Loucy (cell line): Measurements from ENCODE around the gene SEC31A.

Experiments
- H2AFZ ChIP-seq: fragments of 200-600 bp; sonication (generic); 2 replicates; pipeline ENCODE4 v1.6.0; 2016; ENCODE audit warnings: antibody characterized with exemption, mild to moderate bottlenecking, low read length, moderate library complexity
- H3F3A ChIP-seq: fragments of 200-600 bp; 2 replicates; pipeline ENCODE4 v1.6.0; 2016; ENCODE audit warnings: antibody characterized with exemption, low read depth, mild to moderate bottlenecking
- H3K27me3 ChIP-seq: fragments of 200-600 bp; sonication (generic); 2 replicates; pipeline ENCODE4 v1.6.1; 2014; ENCODE audit warnings: low read length, mild to moderate bottlenecking; ENCODE audit not compliant: insufficient read depth, poor library complexity, severe bottlenecking
- H3K36me3 ChIP-seq: fragments of 200-600 bp; sonication (generic); 2 replicates; pipeline ENCODE4 v1.6.1; 2016; ENCODE audit warnings: low read length; ENCODE audit not compliant: insufficient read depth
- H3K4me1 ChIP-seq: fragments of 200-600 bp; sonication (generic); 2 replicates; pipeline ENCODE4 v1.5.1; 2014; ENCODE audit warnings: low read length, mild to moderate bottlenecking; ENCODE audit not compliant: insufficient read depth, poor library complexity, severe bottlenecking
- H3K4me2 ChIP-seq: fragments of 200-600 bp; sonication (generic); 2 replicates; pipeline ENCODE4 v1.6.0; 2014; ENCODE audit warnings: antibody characterized with exemption, low read length, low read depth, mild to moderate bottlenecking; ENCODE audit not compliant: poor library complexity, severe bottlenecking
- H3K4me3 ChIP-seq: fragments of 200-600 bp; sonication (generic); 2 replicates; pipeline ENCODE4 v1.5.1; 2014; ENCODE audit warnings: low read length, mild to moderate bottlenecking, mixed read lengths; ENCODE audit not compliant: poor library complexity, severe bottlenecking
- H3K79me2 ChIP-seq: fragments of 200-600 bp; sonication (generic); 2 replicates; pipeline ENCODE4 v1.6.1; 2014; ENCODE audit warnings: low read length; ENCODE audit not compliant: insufficient read depth
- H3K9ac ChIP-seq: fragments of 200-600 bp; sonication (generic); 2 replicates; pipeline ENCODE4 v1.6.0; 2014; ENCODE audit warnings: mild to moderate bottlenecking, low read depth, low read length, moderate library complexity; ENCODE audit not compliant: poor library complexity, severe bottlenecking
- H3K9me2 ChIP-seq: fragments of 200-600 bp; sonication (generic); replicated peaks from 2 replicates; pipeline ENCODE4 v1.6.1; 2016; ENCODE audit warnings: low read depth, low read length, mixed read lengths
- H3K9me3 ChIP-seq: fragments of 200-600 bp; sonication (generic); 2 replicates; pipeline ENCODE4 v1.6.1; 2014; ENCODE audit warnings: mild to moderate bottlenecking, antibody characterized with exemption, low read length, low read depth; ENCODE audit not compliant: insufficient read depth
- H4K20me1 ChIP-seq: fragments of 200-600 bp; sonication (generic); 2 replicates; pipeline ENCODE4 v1.6.0; 2014; ENCODE audit warnings: antibody characterized with exemption, low read length, mild to moderate bottlenecking; ENCODE audit not compliant: insufficient read depth, poor library complexity, severe bottlenecking
- EZH2phosphoT487 ChIP-seq: fragments of 200-600 bp; IDR thresholded peaks from 2 replicates; pipeline ENCODE4 v1.6.1; 2018; ENCODE audit warnings: antibody characterized with exemption, mild to moderate bottlenecking, moderate library complexity, borderline replicate concordance
- TF ChIP-seq, protein P1 (sequence below): fragments of 200-600 bp; sonication (generic); conservative IDR thresholded peaks from 2 replicates; pipeline ENCODE4 v1.5.1; 2014; ENCODE audit warnings: mild to moderate bottlenecking, antibody characterized with exemption, low read length

Gene SEC31A

DNA sequence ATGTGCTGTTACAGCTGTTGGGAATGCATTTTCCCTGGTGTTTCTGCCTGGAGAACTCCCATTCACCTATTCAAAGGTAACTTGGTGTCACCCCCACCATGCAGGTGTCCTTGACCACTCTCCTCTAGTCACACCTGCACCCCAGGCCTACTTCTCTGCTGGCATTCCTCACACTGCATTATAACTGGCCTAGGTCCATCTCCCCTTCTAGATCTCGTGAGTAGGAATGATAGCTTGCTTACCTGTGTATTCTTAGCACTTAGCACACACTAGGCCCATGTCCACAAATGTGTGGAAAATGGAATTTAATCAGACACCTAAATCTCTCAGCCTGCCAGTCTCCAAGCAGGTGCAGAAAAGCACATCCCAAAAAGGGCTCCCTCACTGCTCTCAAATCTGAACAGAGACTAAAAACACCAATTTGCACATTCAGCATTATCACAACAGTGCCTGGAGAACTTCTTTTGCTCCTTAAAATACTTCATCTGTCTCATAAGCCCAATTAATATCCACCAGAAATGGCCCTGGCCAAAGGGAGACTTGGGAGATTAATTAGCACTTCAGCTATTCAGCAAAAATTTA, 110.7 kb downstream of the SEC31A start:
- Histone ChIP-seq H4K20me1 (no peaks in the 10 kb centered on the region), H3K4me3 (peak overlapping the region; percentile 19), H2AFZ (no peak overlapping the region), H3K9me3 (no peaks in the 10 kb centered on the region), H3K4me2 (peak overlapping the region; percentile 64), H3K9ac (peak overlapping the region; percentile 13), H3K9me2 (no peaks in the 10 kb centered on the region), H3K4me1 (peaks cover 45% of the 10 kb centered on the region), H3F3A (peaks cover 6% of the 10 kb centered on the region), H3K27me3 (no peaks in the 10 kb centered on the region), H3K79me2 (peaks cover 57% of the 10 kb centered on the region), H3K36me3 (no peaks in the 10 kb centered on the region)
- TF ChIP-seq EZH2phosphoT487 = no peak
- TF ChIP-seq, protein P1, sequence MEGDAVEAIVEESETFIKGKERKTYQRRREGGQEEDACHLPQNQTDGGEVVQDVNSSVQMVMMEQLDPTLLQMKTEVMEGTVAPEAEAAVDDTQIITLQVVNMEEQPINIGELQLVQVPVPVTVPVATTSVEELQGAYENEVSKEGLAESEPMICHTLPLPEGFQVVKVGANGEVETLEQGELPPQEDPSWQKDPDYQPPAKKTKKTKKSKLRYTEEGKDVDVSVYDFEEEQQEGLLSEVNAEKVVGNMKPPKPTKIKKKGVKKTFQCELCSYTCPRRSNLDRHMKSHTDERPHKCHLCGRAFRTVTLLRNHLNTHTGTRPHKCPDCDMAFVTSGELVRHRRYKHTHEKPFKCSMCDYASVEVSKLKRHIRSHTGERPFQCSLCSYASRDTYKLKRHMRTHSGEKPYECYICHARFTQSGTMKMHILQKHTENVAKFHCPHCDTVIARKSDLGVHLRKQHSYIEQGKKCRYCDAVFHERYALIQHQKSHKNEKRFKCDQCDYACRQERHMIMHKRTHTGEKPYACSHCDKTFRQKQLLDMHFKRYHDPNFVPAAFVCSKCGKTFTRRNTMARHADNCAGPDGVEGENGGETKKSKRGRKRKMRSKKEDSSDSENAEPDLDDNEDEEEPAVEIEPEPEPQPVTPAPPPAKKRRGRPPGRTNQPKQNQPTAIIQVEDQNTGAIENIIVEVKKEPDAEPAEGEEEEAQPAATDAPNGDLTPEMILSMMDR = no peak

- H3K4me1 ChIP-seq = peaks cover 35% of the 10 kb centered on the region
- H3K36me3 ChIP-seq = no peaks in the 10 kb centered on the region; the same call in 1 of the 2 replicates
- H3K9me3 ChIP-seq = no peaks in the 10 kb centered on the region
- no peaks in the 10 kb centered on the region for H3K9me2 ChIP-seq
- H3K79me2 ChIP-seq = peaks cover 51% of the 10 kb centered on the region
- no peaks in the 10 kb centered on the region for H3K27me3 ChIP-seq
- TF ChIP-seq, protein P1 = no peak
- H3K4me2 ChIP-seq = no peak overlapping the region
- H3K4me3 ChIP-seq = no peak overlapping the region
- peaks cover 6% of the 10 kb centered on the region for H3F3A ChIP-seq
- H4K20me1 ChIP-seq = no peaks in the 10 kb centered on the region
- H2AFZ ChIP-seq = no peak overlapping the region
- no peak overlapping the region for H3K9ac ChIP-seq
These were observed 111.9 kb downstream of the SEC31A start for GRCh38 chr4:82779032-82779431.

DNA sequence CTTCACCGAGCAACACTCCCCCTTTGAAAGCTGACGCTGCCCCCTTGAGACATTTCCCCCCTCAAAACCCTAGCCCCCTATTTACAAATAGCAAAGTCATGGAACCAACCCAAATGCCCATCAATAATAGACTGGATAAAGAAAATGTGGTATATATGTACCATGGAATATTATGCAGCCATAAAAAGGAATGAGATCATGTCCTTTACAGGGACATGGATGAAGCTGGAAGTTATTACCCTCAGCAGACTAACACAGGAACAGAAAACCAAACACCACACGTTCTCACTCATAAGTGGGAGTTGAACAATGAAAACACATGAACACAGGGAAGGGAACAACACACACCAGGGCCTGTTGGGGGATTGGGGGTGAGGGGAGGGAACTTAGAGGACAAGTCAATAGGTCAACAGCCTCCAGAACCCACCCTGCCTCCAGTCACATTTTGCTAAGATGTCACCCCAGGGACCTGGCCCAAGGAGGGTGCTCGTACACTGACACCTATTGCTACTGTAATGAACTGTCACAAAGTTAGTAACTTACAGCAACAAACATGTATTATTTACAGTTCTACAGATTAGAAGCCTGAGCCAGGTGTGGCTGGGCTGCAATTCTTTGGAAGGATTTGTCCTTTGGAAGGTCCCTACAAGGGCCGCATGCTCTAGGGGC, 113.0 kb downstream of the SEC31A start:
- H3F3A ChIP-seq = peaks cover 6% of the 10 kb centered on the region
- H3K79me2 ChIP-seq = peaks cover 44% of the 10 kb centered on the region
- H3K27me3 ChIP-seq = no peaks in the 10 kb centered on the region
- H3K9me2 ChIP-seq = no peaks in the 10 kb centered on the region
- no peaks in the 10 kb centered on the region for H4K20me1 ChIP-seq
- TF ChIP-seq EZH2phosphoT487 = no peak
- TF ChIP-seq, protein P1 = no peak
- no peak overlapping the region for H3K4me2 ChIP-seq
- H3K9ac ChIP-seq = no peak overlapping the region
- no peaks in the 10 kb centered on the region; the same call in 1 of the 2 replicates for H3K36me3 ChIP-seq
- no peak overlapping the region for H3K4me3 ChIP-seq
- no peak overlapping the region for H2AFZ ChIP-seq
- peaks cover 35% of the 10 kb centered on the region for H3K4me1 ChIP-seq
- no peaks in the 10 kb centered on the region for H3K9me3 ChIP-seq
